GM12874 (cell line): Measurements from ENCODE around the gene UBE2H.

Source experiments
- CTCF ChIP-seq: IDR thresholded peaks from 2 replicates; pipeline ENCODE4 v1.5.1; 2011; ENCODE audit warnings: low read depth, mild to moderate bottlenecking, control low read depth, low read length, moderate library complexity; ENCODE audit not compliant: insufficient read depth

The UBE2H gene

GRCh38 chr7:129845178-129845971, 107.4 kb downstream of the UBE2H start:
- no peak for TF ChIP-seq CTCF

DNA sequence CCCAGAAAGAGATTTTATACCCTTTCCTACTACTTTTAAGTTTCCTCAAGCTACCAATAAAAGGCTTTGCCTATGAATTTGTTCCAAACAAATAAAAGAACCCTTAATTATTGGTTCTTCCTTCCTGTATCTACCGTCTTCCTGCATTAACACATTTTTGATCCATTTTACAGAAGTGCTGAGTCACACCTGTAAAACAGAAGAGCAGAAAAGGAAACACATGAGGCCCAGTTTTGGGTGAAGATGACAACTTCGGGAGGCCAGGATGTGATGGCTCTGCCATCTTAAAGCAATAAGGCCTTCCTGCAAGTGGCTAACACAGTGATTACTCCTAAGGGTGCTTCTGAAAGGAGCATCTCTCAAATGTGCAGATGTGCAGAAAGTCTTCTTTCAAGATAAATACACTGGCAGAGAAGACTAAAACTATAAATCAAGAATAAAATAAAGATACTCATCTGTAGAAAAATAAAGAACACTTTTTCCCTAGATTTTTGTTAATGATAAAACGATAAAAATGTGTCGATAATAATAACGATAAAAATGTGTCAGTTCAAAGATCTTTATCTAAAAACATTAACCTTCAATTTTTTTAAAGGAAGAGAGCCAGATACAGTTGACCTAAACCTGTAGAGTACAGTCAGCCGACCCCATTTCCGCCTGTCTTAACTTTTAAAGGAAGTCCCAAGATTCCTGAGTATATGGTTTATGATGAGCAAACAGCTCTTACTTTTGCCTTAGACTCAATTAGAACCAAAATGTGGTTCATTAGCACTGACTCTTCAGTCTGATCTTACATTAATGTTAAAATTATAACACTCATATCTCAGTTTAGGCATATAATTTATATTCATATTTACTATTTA, 108.6 kb downstream of the UBE2H start:
- TF ChIP-seq CTCF, result no peak

- no peak for TF ChIP-seq CTCF
These were observed 109.3 kb downstream of the UBE2H start for GRCh38 chr7:129843365-129843898.

- TF ChIP-seq CTCF, result no peak
These were observed 111.3 kb downstream of the UBE2H start for GRCh38 chr7:129841465-129841864.

DNA sequence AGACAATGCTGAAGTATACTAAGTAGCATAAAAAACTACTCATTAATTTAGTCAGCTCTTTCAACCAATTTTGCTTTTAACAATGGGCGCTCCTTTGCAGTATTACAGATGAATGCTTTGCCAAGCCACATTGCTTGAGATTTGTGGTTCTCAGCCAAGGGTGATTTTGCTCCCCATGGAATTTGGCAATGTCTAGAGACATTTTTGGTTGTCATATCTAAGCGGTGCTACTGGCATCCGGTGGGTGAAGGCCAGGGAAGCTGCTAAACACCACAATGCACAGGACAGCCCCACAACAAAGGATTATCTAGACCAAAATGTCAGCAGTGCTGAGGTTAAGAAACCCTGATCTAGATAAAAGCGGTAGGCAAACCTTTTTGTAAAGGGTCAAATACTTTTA, 112.0 kb downstream of the UBE2H start:
- TF ChIP-seq CTCF, result no peak

DNA sequence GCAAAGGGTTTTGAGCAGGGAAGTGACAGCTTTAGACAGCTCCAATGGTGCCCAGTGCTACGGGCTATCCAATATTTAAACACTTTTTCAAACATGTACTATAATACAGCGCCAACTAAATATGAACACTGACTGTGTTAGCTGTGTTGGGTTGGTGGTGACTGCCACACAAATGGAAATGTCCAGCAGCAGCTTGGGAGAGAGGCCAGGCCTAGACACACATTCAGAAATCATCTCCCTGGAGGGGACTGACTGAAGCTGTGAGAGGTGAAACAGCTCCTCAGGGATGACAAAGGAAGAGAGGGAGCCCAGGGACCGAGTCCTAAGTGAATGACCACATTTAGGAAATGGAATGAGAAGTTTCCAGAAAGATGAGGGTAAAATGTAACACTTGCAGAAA, 115.8 kb downstream of the UBE2H start:
- no peak for TF ChIP-seq CTCF

- no peak for TF ChIP-seq CTCF
These were observed 117.2 kb downstream of the UBE2H start for GRCh38 chr7:129835569-129835968.
